Liver (tissue), 9 donors: Measurements from ENCODE around the gene SCAND1. TPM values are rescaled to one million over a fixed set of nuclear protein-coding genes. Genes with fewer than 3 reads are reported as not detected.
A peak's percentile ranks its signal among the peaks of the same experiment; 100 is the strongest.

Experiments used
- DNase-seq: peaks from one replicate; pipeline ENCODE4 v3.0.0-alpha.2; 2017; ENCODE audit warnings: low spot score
- H3K27ac ChIP-seq, 2 donors: one replicate each; pipeline ENCODE4 v1.7.0; 2013; ENCODE audit warnings: inconsistent platforms in 2 of 2, low read length in 2 of 2, control low read depth in 1 of 2, low read depth in 1 of 2, mild to moderate bottlenecking in 1 of 2
- H3K27me3 ChIP-seq, 4 donors: one replicate each; pipeline versions ENCODE4 v1.6.1 to v1.7.0; 2013; ENCODE audit warnings: low read length in 3 of 4, inconsistent platforms in 1 of 4, mild to moderate bottlenecking in 1 of 4, moderate library complexity in 1 of 4; ENCODE audit not compliant: control insufficient read depth in 4 of 4, insufficient read depth in 4 of 4
- H3K36me3 ChIP-seq, 4 donors: one replicate each; pipeline versions ENCODE4 v1.6.1 to v1.7.0; 2013; ENCODE audit warnings: low read length in 3 of 4, mild to moderate bottlenecking in 3 of 4, low read depth in 1 of 4, moderate library complexity in 1 of 4; ENCODE audit not compliant: control insufficient read depth in 4 of 4, insufficient read depth in 3 of 4
- H3K4me1 ChIP-seq, 4 donors: one replicate each; pipeline versions ENCODE4 v1.6.1 to v1.7.0; 2013; ENCODE audit warnings: low read length in 3 of 4, mild to moderate bottlenecking in 3 of 4, moderate library complexity in 1 of 4; ENCODE audit not compliant: control insufficient read depth in 4 of 4, insufficient read depth in 4 of 4
- H3K4me3 ChIP-seq, 3 donors: one replicate each; pipeline versions ENCODE4 v1.6.1 to v1.7.0; 2013; ENCODE audit warnings: low read length in 3 of 3, control low read depth in 1 of 3, low read depth in 1 of 3, mild to moderate bottlenecking in 1 of 3
- H3K9ac ChIP-seq, 2 donors: one replicate each; pipeline ENCODE4 v1.7.0; 2013; ENCODE audit warnings: low read length in 2 of 2, mild to moderate bottlenecking in 2 of 2, moderate library complexity in 2 of 2, control low read depth in 1 of 2, low read depth in 1 of 2
- H3K9me3 ChIP-seq, 4 donors: one replicate each; pipeline versions ENCODE4 v1.6.1 to v1.7.0; 2013; ENCODE audit warnings: low read length in 3 of 4; ENCODE audit not compliant: control insufficient read depth in 4 of 4
- CTCF ChIP-seq: fragments of 150-350 bp; IDR thresholded peaks from 2 replicates; pipeline ENCODE4 v1.5.1; 2017; ENCODE audit warnings: improper control_type of control experiment, low read depth, low read length; ENCODE audit not compliant: missing input control
- EGR1 ChIP-seq, 2 donors: IDR thresholded peaks; 2 replicates each; pipeline ENCODE4 v1.6.1; 2016 to 2018; ENCODE audit warnings: antibody characterized with exemption in 2 of 2, low read depth in 2 of 2
- FOXA1 ChIP-seq: IDR thresholded peaks from 2 replicates; pipeline ENCODE4 v1.6.1; 2016; ENCODE audit warnings: antibody characterized with exemption
- FOXA2 ChIP-seq: IDR thresholded peaks from 2 replicates; pipeline ENCODE4 v1.6.1; 2016; ENCODE audit warnings: antibody characterized with exemption
- HNF4G ChIP-seq: IDR thresholded peaks from 2 replicates; pipeline ENCODE4 v1.6.1; 2016; ENCODE audit warnings: antibody characterized with exemption
- JUND ChIP-seq, 2 donors: IDR thresholded peaks; 2 replicates each; pipeline ENCODE4 v1.6.1; 2016; ENCODE audit warnings: antibody characterized with exemption in 2 of 2
- MAX ChIP-seq: IDR thresholded peaks from 2 replicates; pipeline ENCODE4 v1.6.1; 2016; ENCODE audit warnings: antibody characterized with exemption
- NR2F2 ChIP-seq: IDR thresholded peaks from 2 replicates; pipeline ENCODE4 v1.6.1; 2016; ENCODE audit warnings: antibody characterized with exemption
- RAD21 ChIP-seq, 2 donors: IDR thresholded peaks; 2 replicates each; pipeline ENCODE4 v1.6.1; 2016; ENCODE audit warnings: antibody characterized with exemption in 2 of 2, mild to moderate bottlenecking in 2 of 2
- SP1 ChIP-seq: IDR thresholded peaks from 2 replicates; pipeline ENCODE4 v1.6.1; 2018; ENCODE audit warnings: antibody characterized with exemption, mild to moderate bottlenecking
- TAF1 ChIP-seq: conservative IDR thresholded peaks from 2 replicates; pipeline ENCODE4 v1.6.1; 2016; ENCODE audit warnings: antibody characterized with exemption, mild to moderate bottlenecking
- YY1 ChIP-seq: IDR thresholded peaks from 2 replicates; pipeline ENCODE4 v1.6.1; 2016; ENCODE audit warnings: antibody characterized with exemption, mild to moderate bottlenecking
- ZBTB33 ChIP-seq: IDR thresholded peaks from 2 replicates; pipeline ENCODE4 v1.6.1; 2016; ENCODE audit warnings: antibody characterized with exemption
- WGBS: extraction: QIAGEN DNeasy Blood & Tissue Kit; methylation state at CpG from one replicate; pipeline ENCODE4 v1.1.7; 2013; 5-methylcytosine and 5-hydroxymethylcytosine counted together
- polyA plus RNA-seq, 2 donors: library from polyadenylated mRNA; stranded (reverse) in 1 of 2; unstranded in 1 of 2; fragments of 200-250 nt in 1 of 2; fragments of >200 nt in 1 of 2; fragmentation: Nextera tagmentation in 1 of 2; extraction: Ambion mirVana in 1 of 2; gene quantifications; one replicate each; pipeline versions ENCODE4 v1.2.1 to v1.2.3, GENCODE V29; 2013 to 2015
- total RNA-seq, 2 donors: library from RNA; depleted of rRNA; stranded (reverse); fragments of >200 nt; gene quantifications; one replicate each; pipeline ENCODE4 v1.2.3, GENCODE V29; 2014
- donor health status: healthy.
- donor health status: healthy.
- donor health status: healthy.
- donor health status: healthy.
- donor health status: healthy.

Gene SCAND1
- total and polyA plus RNA-seq, 4 donors = 39.7 to 126 (median 62.2) TPM

- TF ChIP-seq CTCF (peak; percentile 32), RAD21 (IDR thresholded peaks at IDR 0.05) (peak in 1 of 2 donors; percentile 51), YY1 (no peak), JUND (IDR thresholded peaks at IDR 0.05) (no peak), FOXA1 (no peak), MAX (no peak)
Observed at GRCh38 chr20:35991142-35991771, 37.0 kb upstream of the SCAND1 start (continued).

- H3K36me3 ChIP-seq = no peaks in the 10 kb centered on the region
- TF ChIP-seq MAX (no peak), SP1 (no peak), FOXA2 (no peak), TAF1 (no peak)
- no peak overlapping the region for H3K27ac ChIP-seq
- no peak for DNase-seq
- no peaks in the 10 kb centered on the region for H3K9me3 ChIP-seq
- H3K9ac ChIP-seq = no peak overlapping the region
- no peaks in the 10 kb centered on the region for H3K27me3 ChIP-seq
- 87% methylated on average over 2 of the region's 2 CpGs for WGBS
- no peak overlapping the region for H3K4me3 ChIP-seq
- peaks cover 0 to 3% (median 0%) of the 10 kb centered on the region in 4 donors for H3K4me1 ChIP-seq
Observed at GRCh38 chr20:35988910-35989463, 34.7 kb upstream of the SCAND1 start.

- Histone ChIP-seq H3K27ac (no peak overlapping the region), H3K4me1 (no peaks in the 10 kb centered on the region), H3K36me3 (no peaks in the 10 kb centered on the region), H3K9ac (no peak overlapping the region), H3K4me3 (no peak overlapping the region), H3K27me3 (no peaks in the 10 kb centered on the region), H3K9me3 (no peaks in the 10 kb centered on the region)
- TF ChIP-seq NR2F2 (no peak), EGR1 (IDR thresholded peaks at IDR 0.05; ENCODE audit: low read depth in 2 of 2) (no peak), JUND (IDR thresholded peaks at IDR 0.05) (no peak), HNF4G (no peak), FOXA1 (no peak), FOXA2 (no peak), ZBTB33 (no peak), RAD21 (IDR thresholded peaks at IDR 0.05) (no peak)
- no peak for DNase-seq
- WGBS = 87% methylated on average over 2 of the region's 2 CpGs
Observed at GRCh38 chr20:35985806-35986205, 31.5 kb upstream of the SCAND1 start.
